Activated gamma-delta T cell (primary cell): ENCODE data around the gene POLDIP2.
A peak's percentile ranks its signal among the peaks of the same experiment; 100 is the strongest.

Experiments used
- DNase-seq: peaks from one replicate; lab custom pipeline; 2025; lab: John Stamatoyannopoulos, UW

The POLDIP2 gene

GRCh38 chr17:28335959-28336871 lies 21.1 kb downstream of the POLDIP2 start:
- DNase-seq: no peak

GRCh38 chr17:28335201-28335958 lies 21.9 kb downstream of the POLDIP2 start, which contains the start of the genes IFT20 and TNFAIP1:
IFT20 (minus strand) TSS chr17:28335472; CDS start chr17:28331985, 3,487 bp downstream.
TNFAIP1 (plus strand) TSS chr17:28335761; CDS start chr17:28339522, 3,761 bp downstream.
- peak; percentile 85 for DNase-seq

- DNase-seq: no peak
These were observed 22.6 kb downstream of the POLDIP2 start for GRCh38 chr17:28334666-28335200.

GRCh38 chr17:28334171-28334570 lies 23.2 kb downstream of the POLDIP2 start:
- DNase-seq: no peak

GRCh38 chr17:28333083-28333746 lies 24.1 kb downstream of the POLDIP2 start:
- no peak for DNase-seq

- no peak for DNase-seq
These were observed 25.4 kb downstream of the POLDIP2 start for GRCh38 chr17:28331891-28332420.

GRCh38 chr17:28330671-28331070 lies 26.7 kb downstream of the POLDIP2 start:
- no peak for DNase-seq

- no peak for DNase-seq
These were observed 29.0 kb downstream of the POLDIP2 start for GRCh38 chr17:28328325-28328724.

- DNase-seq: no peak
These were observed 29.6 kb downstream of the POLDIP2 start for GRCh38 chr17:28327709-28328108.

GRCh38 chr17:28327031-28327607 lies 30.2 kb downstream of the POLDIP2 start:
- DNase-seq: no peak

- DNase-seq: no peak
These were observed 31.2 kb downstream of the POLDIP2 start for GRCh38 chr17:28326114-28326513.

GRCh38 chr17:28325211-28325610 lies 32.1 kb downstream of the POLDIP2 start:
- DNase-seq: no peak

GRCh38 chr17:28324781-28325180 lies 32.5 kb downstream of the POLDIP2 start:
- no peak for DNase-seq

- no peak for DNase-seq
These were observed 33.0 kb downstream of the POLDIP2 start for GRCh38 chr17:28324267-28324745.

GRCh38 chr17:28320215-28321061 lies 36.9 kb downstream of the POLDIP2 start:
- no peak for DNase-seq

GRCh38 chr17:28319598-28319935 lies 37.8 kb downstream of the POLDIP2 start:
- DNase-seq: no peak

- peak; percentile 84 for DNase-seq
These were observed 38.3 kb downstream of the POLDIP2 start, which contains the start of gene TMEM97 for GRCh38 chr17:28318759-28319597. TMEM97 (plus strand) TSS chr17:28319200; CDS start chr17:28319240, 40 bp downstream.

GRCh38 chr17:28317966-28318758 lies 39.2 kb downstream of the POLDIP2 start:
- DNase-seq: no peak
